OCI-LY7 (cell line): ENCODE results near the gene SPAG9. TPM values are rescaled to one million over a fixed set of nuclear protein-coding genes. Genes with fewer than 3 reads are reported as not detected.
A peak's percentile ranks its signal among the peaks of the same experiment; 100 is the strongest.

ENCODE experiments used
- BruUV-seq: library from RNA; stranded (reverse); fragments of 400-500 nt; replicated peaks from 2 replicates; lab custom pipeline; 2021; lab: Mats Ljungman, UMichigan
- CTCF ChIA-PET: fragments of 300-600 bp; sonication (Branson Sonifier 250); formaldehyde crosslinking; loops from one replicate; lab custom pipeline; 2022; ENCODE audit warnings: antibody characterized with exemption; ENCODE audit not compliant: unreplicated experiment; lab: Charles Lee
- POLR2A ChIA-PET: fragments of 300-600 bp; sonication (Branson Sonifier 250); formaldehyde crosslinking; loops from one replicate; lab custom pipeline; 2022; ENCODE audit warnings: antibody characterized with exemption; lab: Charles Lee
- DNase-seq: peaks from one replicate; pipeline ENCODE4 v3.0.0-alpha.2; 2015; ENCODE audit warnings: low spot score
- H2AFZ ChIP-seq: fragments of 200-600 bp; sonication (generic), shearing (Covaris generic); 2 replicates; pipeline ENCODE4 v1.6.1; 2014; ENCODE audit warnings: mild to moderate bottlenecking, antibody characterized with exemption, low read length, moderate library complexity
- H3K27ac ChIP-seq: fragments of 200-600 bp; sonication (generic); 2 replicates; pipeline ENCODE4 v1.5.1; 2014; ENCODE audit warnings: mixed run types, low read depth, mild to moderate bottlenecking, moderate library complexity, low read length, inconsistent platforms; ENCODE audit not compliant: poor library complexity, severe bottlenecking
- H3K36me3 ChIP-seq: fragments of 200-600 bp; sonication (generic); 2 replicates; pipeline ENCODE4 v1.6.1; 2014; ENCODE audit warnings: mild to moderate bottlenecking, antibody characterized with exemption, low read length, moderate library complexity, mixed read lengths; ENCODE audit not compliant: insufficient read depth
- H3K4me1 ChIP-seq: fragments of 200-600 bp; sonication (generic); 2 replicates; pipeline ENCODE4 v1.5.1; 2014; ENCODE audit warnings: mild to moderate bottlenecking, low read length; ENCODE audit not compliant: insufficient read depth, poor library complexity, severe bottlenecking
- H3K4me2 ChIP-seq: fragments of 200-600 bp; sonication (generic); 2 replicates; pipeline ENCODE4 v1.6.1; 2014; ENCODE audit warnings: mild to moderate bottlenecking, low read length
- H3K4me3 ChIP-seq: fragments of 200-600 bp; sonication (generic); 2 replicates; pipeline ENCODE4 v1.5.1; 2014; ENCODE audit warnings: mild to moderate bottlenecking, low read depth, low read length; ENCODE audit not compliant: poor library complexity, severe bottlenecking
- H3K79me2 ChIP-seq: fragments of 200-600 bp; sonication (generic); 2 replicates; pipeline ENCODE4 v1.6.1; 2016; ENCODE audit warnings: low read depth, mild to moderate bottlenecking, low read length, moderate library complexity, mixed read lengths; ENCODE audit not compliant: insufficient read depth
- H3K9me2 ChIP-seq: fragments of 200-600 bp; sonication (generic); 2 replicates; pipeline ENCODE4 v1.6.1; 2016; ENCODE audit warnings: mild to moderate bottlenecking, low read length, mixed read lengths; ENCODE audit not compliant: insufficient read depth
- H3K9me3 ChIP-seq: fragments of 200-600 bp; sonication (generic); 2 replicates; pipeline ENCODE4 v1.6.1; 2014; ENCODE audit warnings: mild to moderate bottlenecking, mixed run types, low read length, mixed read lengths
- H4K20me1 ChIP-seq: fragments of 200-600 bp; sonication (generic); 2 replicates; pipeline ENCODE4 v1.6.1; 2014; ENCODE audit warnings: mild to moderate bottlenecking, antibody characterized with exemption, low read length, moderate library complexity, mixed read lengths; ENCODE audit not compliant: insufficient read depth
- EZH2phosphoT487 ChIP-seq: fragments of 200-600 bp; sonication (generic); IDR thresholded peaks from 2 replicates; pipeline ENCODE4 v1.6.1; 2018; ENCODE audit warnings: low read depth, borderline replicate concordance, mild to moderate bottlenecking, mixed run types, antibody characterized with exemption, low read length, moderate library complexity, mixed read lengths
- intact Hi-C: fragments of 100-400 bp; cut with micrococcal nuclease; formaldehyde crosslinking; loops from one replicate; pipeline ENCODE4 v1.10.0; 2022; ENCODE audit not compliant: unreplicated experiment
- total RNA-seq, 2 experiments: library from RNA; depleted of rRNA in 1 of 2; stranded (reverse); fragments of >200 nt in 1 of 2; shearing (Covaris generic) in 1 of 2; gene quantifications; 2 replicates each; pipeline ENCODE4 v1.2.3, GENCODE V29; 2014 to 2022
- TF ChIP-seq, protein P1 (sequence below): fragments of 200-600 bp; sonication (generic); conservative IDR thresholded peaks from 2 replicates; pipeline ENCODE4 v1.5.1; 2014; ENCODE audit warnings: mild to moderate bottlenecking, antibody characterized with exemption, low read length, moderate library complexity, mixed read lengths

SPAG9 gene
- total RNA-seq, 2 experiments from 2014 or later, result 75.5 to 78.9 TPM

DNA sequence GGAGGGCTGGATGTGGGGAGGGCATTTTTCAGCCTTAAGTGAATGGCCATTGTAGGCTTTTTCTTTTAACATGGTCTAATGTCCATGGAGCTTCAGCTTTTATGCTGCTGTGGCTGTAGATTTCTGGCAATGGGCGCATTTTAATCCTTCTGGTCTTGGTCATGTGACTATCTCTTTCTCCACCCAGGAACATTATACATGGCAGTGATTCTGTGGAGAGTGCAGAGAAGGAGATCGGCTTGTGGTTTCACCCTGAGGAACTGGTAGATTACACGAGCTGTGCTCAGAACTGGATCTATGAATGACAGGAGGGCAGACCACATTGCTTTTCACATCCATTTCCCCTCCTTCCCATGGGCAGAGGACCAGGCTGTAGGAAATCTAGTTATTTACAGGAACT lies 40.9 kb upstream of the SPAG9 start:
- H3K79me2 ChIP-seq, result peaks cover 25% of the 10 kb centered on the region
- no peaks in the 10 kb centered on the region for H3K9me3 ChIP-seq
- H3K9me2 ChIP-seq, result no peaks in the 10 kb centered on the region
- POLR2A ChIA-PET, result interaction anchor here (1.8 kb wide), 1 partner anchor 8 kb away, joined by 13 read pairs; the partner anchor contains the start of gene NME1
- TF ChIP-seq, protein P1, sequence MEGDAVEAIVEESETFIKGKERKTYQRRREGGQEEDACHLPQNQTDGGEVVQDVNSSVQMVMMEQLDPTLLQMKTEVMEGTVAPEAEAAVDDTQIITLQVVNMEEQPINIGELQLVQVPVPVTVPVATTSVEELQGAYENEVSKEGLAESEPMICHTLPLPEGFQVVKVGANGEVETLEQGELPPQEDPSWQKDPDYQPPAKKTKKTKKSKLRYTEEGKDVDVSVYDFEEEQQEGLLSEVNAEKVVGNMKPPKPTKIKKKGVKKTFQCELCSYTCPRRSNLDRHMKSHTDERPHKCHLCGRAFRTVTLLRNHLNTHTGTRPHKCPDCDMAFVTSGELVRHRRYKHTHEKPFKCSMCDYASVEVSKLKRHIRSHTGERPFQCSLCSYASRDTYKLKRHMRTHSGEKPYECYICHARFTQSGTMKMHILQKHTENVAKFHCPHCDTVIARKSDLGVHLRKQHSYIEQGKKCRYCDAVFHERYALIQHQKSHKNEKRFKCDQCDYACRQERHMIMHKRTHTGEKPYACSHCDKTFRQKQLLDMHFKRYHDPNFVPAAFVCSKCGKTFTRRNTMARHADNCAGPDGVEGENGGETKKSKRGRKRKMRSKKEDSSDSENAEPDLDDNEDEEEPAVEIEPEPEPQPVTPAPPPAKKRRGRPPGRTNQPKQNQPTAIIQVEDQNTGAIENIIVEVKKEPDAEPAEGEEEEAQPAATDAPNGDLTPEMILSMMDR, result no peak
- CTCF ChIA-PET, result no interaction called here
- peaks cover 10% of the 10 kb centered on the region for H3K4me1 ChIP-seq
- no peak for DNase-seq
- H4K20me1 ChIP-seq, result peaks cover 5% of the 10 kb centered on the region; the same call in 1 of the 2 replicates
- TSS peak; percentile 57 for BruUV-seq
- intact Hi-C loops, result no loop called here
- no peak overlapping the region for H3K4me2 ChIP-seq
- H3K36me3 ChIP-seq, result peaks cover 73% of the 10 kb centered on the region
- H2AFZ ChIP-seq, result no peak overlapping the region
- no peak overlapping the region for H3K4me3 ChIP-seq
- H3K27ac ChIP-seq, result no peak overlapping the region

- POLR2A ChIA-PET, result no interaction called here
- Histone ChIP-seq H3K4me3 (no peak overlapping the region), H3K9me2 (no peaks in the 10 kb centered on the region), H4K20me1 (peaks cover 10% of the 10 kb centered on the region; the same call in 1 of the 2 replicates), H3K9me3 (no peaks in the 10 kb centered on the region), H3K4me1 (peaks cover 12% of the 10 kb centered on the region), H2AFZ (no peak overlapping the region), H3K36me3 (peaks cover 86% of the 10 kb centered on the region), H3K27ac (no peak overlapping the region), H3K4me2 (no peak overlapping the region), H3K79me2 (peaks cover 44% of the 10 kb centered on the region)
- BruUV-seq, result no TSS peak
- CTCF ChIA-PET, result no interaction called here
- TF ChIP-seq, protein P1, result no peak
- no peak for TF ChIP-seq EZH2phosphoT487
- no peak for DNase-seq
- intact Hi-C loops, result no loop called here
These were observed 38.9 kb upstream of the SPAG9 start for GRCh38 chr17:51159604-51160003.

GRCh38 chr17:51155416-51155815 lies 34.7 kb upstream of the SPAG9 start:
- TF ChIP-seq, protein P1, result no peak
- no peak for TF ChIP-seq EZH2phosphoT487
- DNase-seq, result no peak
- no TSS peak for BruUV-seq
- intact Hi-C loops, result no loop called here
- ChIA-PET CTCF (no interaction called here), POLR2A (interaction anchor here (0.6 to 1.7 kb wide), 3 partner anchors 9 to 289 kb away, joined by 3 to 4 read pairs (median 4); partner anchors contain the start of gene TOB1)
- H3K9me2 ChIP-seq, result no peaks in the 10 kb centered on the region
- H3K4me1 ChIP-seq, result peaks cover 21% of the 10 kb centered on the region
- H3K4me2 ChIP-seq, result peak overlapping the region; percentile 90
- H3K4me3 ChIP-seq, result peak overlapping the region; percentile 91
- peaks cover 56% of the 10 kb centered on the region for H3K36me3 ChIP-seq
- no peak overlapping the region for H3K27ac ChIP-seq
- peaks cover 10% of the 10 kb centered on the region; the same call in 1 of the 2 replicates for H4K20me1 ChIP-seq
- H3K79me2 ChIP-seq, result peaks cover 55% of the 10 kb centered on the region
- no peaks in the 10 kb centered on the region for H3K9me3 ChIP-seq
- H2AFZ ChIP-seq, result no peak overlapping the region
